GM23248 (cell line): ENCODE measurements around the gene SLC35F4. TPM values are rescaled to one million over a fixed set of nuclear protein-coding genes. Genes with fewer than 3 reads are reported as not detected.

Experiments
- DNase-seq: peaks from one replicate; pipeline ENCODE4 v3.0.0-alpha.2; 2015
- H2AFZ ChIP-seq: fragments of 200-600 bp; sonication (generic); 2 replicates; pipeline ENCODE4 v1.6.1; 2016; ENCODE audit warnings: antibody characterized with exemption
- H3F3A ChIP-seq: fragments of 200-600 bp; sonication (generic); 2 replicates; pipeline ENCODE4 v1.6.1; 2016; ENCODE audit warnings: mild to moderate bottlenecking, antibody characterized with exemption, mixed run types; ENCODE audit not compliant: insufficient read depth
- H3K27ac ChIP-seq: fragments of 200-600 bp; sonication (generic); 2 replicates; pipeline ENCODE4 v1.5.1; 2016; ENCODE audit warnings: mild to moderate bottlenecking
- H3K27me3 ChIP-seq: fragments of 200-600 bp; sonication (generic); replicated peaks from 2 replicates; pipeline ENCODE4 v1.6.1; 2016; ENCODE audit warnings: mild to moderate bottlenecking; ENCODE audit not compliant: insufficient read depth
- H3K36me3 ChIP-seq: fragments of 200-600 bp; sonication (generic); 2 replicates; pipeline ENCODE4 v1.6.1; 2016; ENCODE audit warnings: low read depth, mild to moderate bottlenecking
- H3K4me1 ChIP-seq: fragments of 200-600 bp; sonication (generic); 2 replicates; pipeline ENCODE4 v1.6.1; 2016; ENCODE audit warnings: mild to moderate bottlenecking; ENCODE audit not compliant: insufficient read depth
- H3K4me2 ChIP-seq: fragments of 200-600 bp; sonication (generic); one replicate; pipeline ENCODE4 v1.6.1; 2016; ENCODE audit warnings: mild to moderate bottlenecking; ENCODE audit not compliant: unreplicated experiment
- H3K4me3 ChIP-seq: fragments of 200-600 bp; sonication (generic); 2 replicates; pipeline ENCODE4 v1.5.1; 2016; ENCODE audit warnings: mild to moderate bottlenecking
- H3K79me2 ChIP-seq: fragments of 200-600 bp; sonication (generic); 2 replicates; pipeline ENCODE4 v1.6.1; 2016; ENCODE audit warnings: mild to moderate bottlenecking; ENCODE audit not compliant: insufficient read depth
- H3K9ac ChIP-seq: fragments of 200-600 bp; sonication (generic); 2 replicates; pipeline ENCODE4 v1.6.1; 2016; ENCODE audit warnings: mild to moderate bottlenecking
- H3K9me2 ChIP-seq: fragments of 200-600 bp; sonication (generic); 2 replicates; pipeline ENCODE4 v1.6.1; 2016; ENCODE audit warnings: mixed run types, mild to moderate bottlenecking, moderate library complexity; ENCODE audit not compliant: insufficient read depth
- H3K9me3 ChIP-seq: fragments of 200-600 bp; sonication (generic); one replicate; pipeline ENCODE4 v1.6.1; 2017; ENCODE audit warnings: low read depth
- H4K20me1 ChIP-seq: fragments of 200-600 bp; sonication (generic); 2 replicates; pipeline ENCODE4 v1.6.0; 2016; ENCODE audit not compliant: insufficient read depth
- EZH2 ChIP-seq: fragments of 200-600 bp; sonication (generic); IDR thresholded peaks from 2 replicates; pipeline ENCODE4 v1.6.1; 2018; ENCODE audit warnings: antibody characterized with exemption, mild to moderate bottlenecking; ENCODE audit not compliant: insufficient read depth, poor library complexity, severe bottlenecking
- EZH2phosphoT487 ChIP-seq: fragments of 200-600 bp; sonication (generic); IDR thresholded peaks from 2 replicates; pipeline ENCODE4 v1.6.1; 2018; ENCODE audit warnings: antibody characterized with exemption, moderate library complexity, mild to moderate bottlenecking, low read depth; ENCODE audit not compliant: insufficient read depth
- WGBS, 2 experiments: methylation state at CpG; one replicate each; pipeline ENCODE4 v1.1.6; 2015 to 2017; ENCODE audit warnings: low lambda C conversion rate in 2 of 2, low coverage in 1 of 2; ENCODE audit errors: missing lambda C conversion rate in 2 of 2; 5-methylcytosine and 5-hydroxymethylcytosine counted together
- in situ Hi-C: fragments of 300-500 bp; cut with MboI; formaldehyde crosslinking; loops from 2 replicates; pipeline ENCODE4 v1.15.0; 2020
- polyA plus RNA-seq: library from polyadenylated mRNA; unstranded; fragments of >200 nt; fragmentation: Nextera tagmentation; extraction: Ambion mirVana; gene quantifications from 2 replicates; pipeline ENCODE4 v1.2.1, GENCODE V29; 2016
- total RNA-seq: library from RNA; depleted of rRNA; stranded (reverse); fragments of >200 nt; shearing (Covaris generic); gene quantifications from 2 replicates; pipeline ENCODE4 v1.2.3, GENCODE V29; 2014

Gene SLC35F4
- total and polyA plus RNA-seq, 2 experiments from 2014 or later: not detected

- Histone ChIP-seq H4K20me1 (no peaks in the 10 kb centered on the region), H3K36me3 (no peaks in the 10 kb centered on the region), H3K9ac (no peak overlapping the region), H3K27ac (no peak overlapping the region), H3K4me1 (no peaks in the 10 kb centered on the region), H3K4me3 (no peak overlapping the region), H3K79me2 (no peaks in the 10 kb centered on the region), H3K4me2 (no peak overlapping the region), H3K9me3 (no peaks in the 10 kb centered on the region), H3K27me3 (peaks cover 5% of the 10 kb centered on the region; the same call in 1 of the 2 replicates), H3F3A (no peaks in the 10 kb centered on the region), H3K9me2 (no peaks in the 10 kb centered on the region), H2AFZ (no peak overlapping the region)
- TF ChIP-seq EZH2 (no peak), EZH2phosphoT487 (no peak)
- 0 to 2% methylated on average over 1 of the region's 1 CpG for WGBS, 2 experiments
- no peak for DNase-seq
- in situ Hi-C loops: no loop called here
Observed at GRCh38 chr14:57809808-57810207, 56.1 kb downstream of the SLC35F4 start.

GRCh38 chr14:57797160-57797559 is 68.7 kb downstream of the SLC35F4 start:
- Histone ChIP-seq H3K79me2 (no peaks in the 10 kb centered on the region), H3K9me2 (no peaks in the 10 kb centered on the region), H2AFZ (no peak overlapping the region), H3K27me3 (peaks cover 25% of the 10 kb centered on the region), H4K20me1 (no peaks in the 10 kb centered on the region), H3K36me3 (no peaks in the 10 kb centered on the region), H3K4me2 (no peak overlapping the region), H3K9ac (no peak overlapping the region), H3K4me1 (no peaks in the 10 kb centered on the region), H3K27ac (no peak overlapping the region), H3F3A (no peaks in the 10 kb centered on the region), H3K4me3 (no peak overlapping the region), H3K9me3 (no peaks in the 10 kb centered on the region)
- WGBS, 2 experiments: 5 to 8% methylated on average over 2 of the region's 2 CpGs
- no peak for TF ChIP-seq EZH2
- no peak for TF ChIP-seq EZH2phosphoT487
- in situ Hi-C loops: no loop called here
- no peak for DNase-seq

- Histone ChIP-seq H3K79me2 (no peaks in the 10 kb centered on the region), H3K4me2 (no peak overlapping the region), H3K27me3 (peaks cover 21% of the 10 kb centered on the region), H4K20me1 (no peaks in the 10 kb centered on the region), H3K4me3 (no peak overlapping the region), H3K4me1 (no peaks in the 10 kb centered on the region), H3K9me3 (no peaks in the 10 kb centered on the region), H3K36me3 (no peaks in the 10 kb centered on the region), H3K9me2 (no peaks in the 10 kb centered on the region), H2AFZ (no peak overlapping the region), H3F3A (no peaks in the 10 kb centered on the region), H3K27ac (no peak overlapping the region), H3K9ac (no peak overlapping the region)
- in situ Hi-C loops: no loop called here
- DNase-seq: no peak
- TF ChIP-seq EZH2 (no peak), EZH2phosphoT487 (no peak)
Observed at GRCh38 chr14:57796556-57796955, 69.3 kb downstream of the SLC35F4 start.

GRCh38 chr14:57785058-57785457 is 80.8 kb downstream of the SLC35F4 start:
- Histone ChIP-seq H3K9ac (no peak overlapping the region), H3K79me2 (no peaks in the 10 kb centered on the region), H3K9me3 (no peaks in the 10 kb centered on the region), H2AFZ (no peak overlapping the region), H3F3A (no peaks in the 10 kb centered on the region), H3K9me2 (no peaks in the 10 kb centered on the region), H3K27ac (no peak overlapping the region), H3K27me3 (no peaks in the 10 kb centered on the region), H3K4me2 (no peak overlapping the region), H3K4me3 (no peak overlapping the region), H3K36me3 (no peaks in the 10 kb centered on the region), H4K20me1 (no peaks in the 10 kb centered on the region), H3K4me1 (no peaks in the 10 kb centered on the region)
- in situ Hi-C loops: no loop called here
- DNase-seq: no peak
- WGBS, 2 experiments: 7 to 14% methylated on average over 3 of the region's 3 CpGs
- TF ChIP-seq EZH2phosphoT487 (no peak), EZH2 (no peak)

DNA sequence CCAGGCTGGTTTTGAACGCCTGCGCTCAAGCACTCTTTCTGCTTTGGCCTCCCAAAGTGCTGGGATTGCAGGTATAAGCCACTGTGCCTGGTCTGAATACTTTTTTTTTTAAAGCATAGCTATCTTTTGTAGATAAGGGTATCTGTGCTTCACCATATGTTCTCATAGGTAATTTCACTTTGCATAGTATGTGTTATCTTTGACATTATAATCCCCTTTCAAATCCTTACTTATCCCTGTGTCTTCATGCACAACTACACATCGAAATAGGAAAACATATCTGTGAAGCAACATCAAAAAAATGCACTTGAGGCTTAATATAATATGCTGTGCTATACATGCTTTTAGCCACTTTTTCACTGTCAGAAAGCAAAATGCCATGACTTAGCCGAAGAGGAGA is 94.1 kb downstream of the SLC35F4 start:
- H3K9ac ChIP-seq: no peak overlapping the region
- H4K20me1 ChIP-seq: no peaks in the 10 kb centered on the region
- no peak overlapping the region for H3K4me3 ChIP-seq
- in situ Hi-C loops: no loop called here
- H3K27ac ChIP-seq: no peak overlapping the region
- 34 to 39% methylated on average over 4 of the region's 4 CpGs for WGBS, 2 experiments
- TF ChIP-seq EZH2 (no peak), EZH2phosphoT487 (no peak)
- no peaks in the 10 kb centered on the region for H3K9me3 ChIP-seq
- H3K79me2 ChIP-seq: no peaks in the 10 kb centered on the region
- H3K27me3 ChIP-seq: no peaks in the 10 kb centered on the region; the same call in none of the 2 replicates
- H3F3A ChIP-seq: no peaks in the 10 kb centered on the region
- H3K4me2 ChIP-seq: no peak overlapping the region
- no peaks in the 10 kb centered on the region for H3K36me3 ChIP-seq
- H3K9me2 ChIP-seq: no peaks in the 10 kb centered on the region
- H2AFZ ChIP-seq: no peak overlapping the region
- no peak for DNase-seq
- no peaks in the 10 kb centered on the region for H3K4me1 ChIP-seq
